Ovary (tissue), 3 donors: ENCODE measurements around the gene DAAM1.

Experiments
- EP300 ChIP-seq: sonication (generic); formaldehyde crosslinking; IDR thresholded peaks from one replicate; pipeline ENCODE4 v1.6.1; 2017; ENCODE audit warnings: antibody characterized with exemption
- TF ChIP-seq, protein P1 (sequence below), 3 donors: fragments of 450-650 bp in 2 of 3; fragments of 200-600 bp in 1 of 3; IDR thresholded peaks; one replicate each; pipeline versions ENCODE4 v1.5.1 to v1.8.0; 2016 to 2022; ENCODE audit warnings: antibody characterized with exemption in 3 of 3, mild to moderate bottlenecking in 1 of 3
- donor health status: DM: no; HTN: no; CAD: no.

DNA sequence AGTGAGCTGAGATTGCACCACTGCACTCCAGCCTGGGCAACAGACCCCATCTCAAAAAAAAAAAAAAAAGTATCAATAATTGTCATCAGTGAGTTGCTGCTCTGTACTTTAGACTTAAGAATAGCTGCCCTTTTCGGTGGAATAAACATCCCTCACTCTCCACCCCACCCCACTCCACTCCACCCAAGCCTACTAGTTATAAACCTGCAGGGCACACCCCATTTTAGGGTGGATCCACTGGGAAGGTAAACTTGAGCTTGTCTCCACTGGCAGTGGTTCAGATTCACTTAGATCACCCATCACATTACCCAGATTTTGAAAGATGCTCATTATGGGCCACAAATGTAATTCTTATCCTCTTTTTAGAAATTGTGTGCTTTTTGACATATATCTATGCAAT lies 170.3 kb downstream of the DAAM1 start:
- TF ChIP-seq, protein P1, sequence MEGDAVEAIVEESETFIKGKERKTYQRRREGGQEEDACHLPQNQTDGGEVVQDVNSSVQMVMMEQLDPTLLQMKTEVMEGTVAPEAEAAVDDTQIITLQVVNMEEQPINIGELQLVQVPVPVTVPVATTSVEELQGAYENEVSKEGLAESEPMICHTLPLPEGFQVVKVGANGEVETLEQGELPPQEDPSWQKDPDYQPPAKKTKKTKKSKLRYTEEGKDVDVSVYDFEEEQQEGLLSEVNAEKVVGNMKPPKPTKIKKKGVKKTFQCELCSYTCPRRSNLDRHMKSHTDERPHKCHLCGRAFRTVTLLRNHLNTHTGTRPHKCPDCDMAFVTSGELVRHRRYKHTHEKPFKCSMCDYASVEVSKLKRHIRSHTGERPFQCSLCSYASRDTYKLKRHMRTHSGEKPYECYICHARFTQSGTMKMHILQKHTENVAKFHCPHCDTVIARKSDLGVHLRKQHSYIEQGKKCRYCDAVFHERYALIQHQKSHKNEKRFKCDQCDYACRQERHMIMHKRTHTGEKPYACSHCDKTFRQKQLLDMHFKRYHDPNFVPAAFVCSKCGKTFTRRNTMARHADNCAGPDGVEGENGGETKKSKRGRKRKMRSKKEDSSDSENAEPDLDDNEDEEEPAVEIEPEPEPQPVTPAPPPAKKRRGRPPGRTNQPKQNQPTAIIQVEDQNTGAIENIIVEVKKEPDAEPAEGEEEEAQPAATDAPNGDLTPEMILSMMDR (IDR thresholded peaks at IDR 0.05) = no peak
- TF ChIP-seq EP300 = no peak
